Renal cortex interstitium (tissue), 3 donors: ENCODE data around the gene HGS. TPM values are rescaled to one million over a fixed set of nuclear protein-coding genes. Genes with fewer than 3 reads are reported as not detected.

ENCODE experiments used
- polyA plus RNA-seq, 3 donors: library from polyadenylated mRNA; unstranded; fragments of 120-200 nt; gene quantifications; one replicate each; pipeline ENCODE4 v1.2.1, GENCODE V29; 2013; ENCODE audit not compliant: insufficient read length in 3 of 3

The HGS gene
- polyA plus RNA-seq, 3 donors: 87.7 to 111 (median 107) TPM

Other genes starting within 250 kb of the HGS start
- gene ACTG1, start 171.2 kb upstream of the HGS start, polyA plus RNA-seq: 1,000 to 10,000 TPM; 2,933 to 3,390 (median 3,165) TPM
- 1 to 10 TPM; 1.2 to 2.4 (median 1.6) TPM for gene FSCN2, start 155.6 kb upstream of the HGS start, polyA plus RNA-seq
- gene FAAP100, start 131.7 kb upstream of the HGS start, polyA plus RNA-seq: 10 to 100 TPM; 16.5 to 34.0 (median 27.0) TPM
- 10 to 100 TPM; 53.8 to 73.2 (median 54.3) TPM for gene NPLOC4, start 46.9 kb upstream of the HGS start, polyA plus RNA-seq
- gene TSPAN10, start 46.8 kb upstream of the HGS start, polyA plus RNA-seq: 1 to 10 TPM; 1.5 to 6.6 (median 3.9) TPM
- gene PDE6G, start 27.5 kb upstream of the HGS start, polyA plus RNA-seq: 10 to 100 TPM; 10.0 to 12.1 (median 10.2) TPM
- gene OXLD1, start 17.4 kb upstream of the HGS start, polyA plus RNA-seq: 10 to 100 TPM; 12.5 to 22.3 (median 17.8) TPM
- gene CCDC137, start 17.3 kb upstream of the HGS start, polyA plus RNA-seq: 10 to 100 TPM; 10.8 to 17.7 (median 14.8) TPM
- 10 to 100 TPM; 46.4 to 53.3 (median 50.0) TPM for gene ARL16, start 214 bp upstream of the HGS start, polyA plus RNA-seq
- 10 to 100 TPM; 40.1 to 60.5 (median 45.7) TPM for gene MRPL12, start 19.4 kb downstream of the HGS start, polyA plus RNA-seq
- gene SLC25A10, start 28.3 kb downstream of the HGS start, polyA plus RNA-seq: 10 to 100 TPM; 11.5 to 19.3 (median 18.9) TPM
- gene GCGR, start 120.1 kb downstream of the HGS start, polyA plus RNA-seq: 10 to 100 TPM in 2 of 3 donors, 1 to 10 TPM in 1; 7.1 to 17.7 (median 12.5) TPM
- gene MCRIP1, start 149.3 kb downstream of the HGS start, polyA plus RNA-seq: 100 to 1,000 TPM in 2 of 3 donors, 10 to 100 TPM in 1; 61.8 to 109 (median 107) TPM
- under 1 TPM; 0.12 to 0.45 (median 0.17) TPM for gene PPP1R27, start 151.0 kb downstream of the HGS start, polyA plus RNA-seq
- gene P4HB, start 176.5 kb downstream of the HGS start, polyA plus RNA-seq: 100 to 1,000 TPM; 401 to 475 (median 404) TPM
- gene ARHGDIA, start 187.3 kb downstream of the HGS start, polyA plus RNA-seq: 100 to 1,000 TPM; 145 to 242 (median 217) TPM
- 10 to 100 TPM; 66.5 to 99.3 (median 76.1) TPM for gene ALYREF, start 207.6 kb downstream of the HGS start, polyA plus RNA-seq
- 100 to 1,000 TPM in 1 of 3 donors, 10 to 100 TPM in 2; 63.8 to 110 (median 93.7) TPM for gene ANAPC11, start 207.7 kb downstream of the HGS start, polyA plus RNA-seq
- 1 to 10 TPM in 1 of 3 donors, under 1 TPM in 2; 0.93 to 1.4 (median 0.97) TPM for gene NPB, start 218.2 kb downstream of the HGS start, polyA plus RNA-seq
- gene PCYT2, start 227.4 kb downstream of the HGS start, polyA plus RNA-seq: 10 to 100 TPM; 40.1 to 48.5 (median 45.5) TPM
- gene SIRT7, start 234.2 kb downstream of the HGS start, polyA plus RNA-seq: 10 to 100 TPM; 11.0 to 21.1 (median 14.1) TPM
- gene MAFG, start 243.7 kb downstream of the HGS start, polyA plus RNA-seq: 10 to 100 TPM; 12.4 to 14.8 (median 13.8) TPM